Endometrium (tissue), 2 donors: ENCODE measurements around the gene CEP85L.

Experiments
- FAIRE-seq: peaks from 2 replicates; lab custom pipeline; 2012; peaks lifted over from hg19 to GRCh38; lab: Jason Lieb, UNC
- donor health status: control.
- donor health status: control.

CEP85L gene

DNA sequence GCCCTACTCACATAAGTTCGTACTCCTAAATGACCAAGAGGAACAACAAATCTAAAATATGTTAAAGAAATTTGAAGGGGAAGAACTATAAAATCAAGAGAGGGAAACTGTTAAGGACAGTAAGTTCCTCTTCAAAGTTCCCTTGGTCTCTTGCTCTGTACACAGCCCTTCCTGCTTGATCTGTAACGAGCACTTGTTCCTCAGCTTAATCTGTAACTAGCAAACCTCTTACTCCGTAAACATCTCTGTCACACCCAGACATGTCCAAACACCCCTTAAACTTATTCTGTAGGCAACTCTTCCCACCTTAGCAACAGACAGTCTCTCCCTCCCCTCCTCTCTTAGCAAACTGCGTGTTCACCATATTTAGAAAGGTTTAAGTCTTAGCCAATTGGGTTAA is 73.4 kb downstream of the CEP85L start:
- no peak for FAIRE-seq

GRCh38 chr6:118574051-118574865 is 77.1 kb downstream of the CEP85L start:
- no peak for FAIRE-seq

- no peak for FAIRE-seq
These were observed 80.3 kb downstream of the CEP85L start for GRCh38 chr6:118571121-118571520.

- FAIRE-seq, result peak; percentile 76
These were observed 81.9 kb downstream of the CEP85L start for GRCh38 chr6:118569498-118569897.

GRCh38 chr6:118567974-118568373 is 83.4 kb downstream of the CEP85L start:
- FAIRE-seq, result no peak

DNA sequence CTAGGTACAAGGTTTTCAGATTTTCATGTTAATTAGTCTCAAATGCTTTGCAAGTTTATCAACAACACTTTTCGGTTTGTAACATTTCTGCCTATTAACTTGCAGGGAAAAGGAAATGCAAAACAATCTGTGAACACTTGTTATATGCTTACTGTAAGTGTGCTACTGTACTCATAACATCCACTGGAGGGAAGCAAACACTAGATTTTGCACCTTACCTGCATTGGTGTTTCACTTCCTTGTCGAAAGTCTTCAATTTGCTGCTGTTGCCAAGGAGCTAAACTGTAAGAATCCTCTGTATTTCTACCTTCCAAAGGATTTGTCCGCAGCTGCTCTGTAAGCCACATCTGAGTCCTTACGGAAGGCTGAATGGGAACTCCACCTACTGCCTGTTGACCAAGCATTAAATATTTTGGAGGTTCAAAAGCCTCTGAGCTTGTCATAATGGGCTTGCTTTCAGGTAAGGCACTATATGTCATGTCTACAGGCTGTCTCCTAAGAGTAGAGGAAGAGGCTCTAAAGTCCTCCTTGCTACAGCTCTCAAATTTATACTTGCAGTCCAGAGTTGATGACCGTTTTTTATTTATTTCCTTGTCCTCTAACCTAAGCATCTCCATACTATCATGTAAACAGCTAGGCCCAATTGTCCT is 86.0 kb downstream of the CEP85L start:
- FAIRE-seq, result peak; percentile 48

DNA sequence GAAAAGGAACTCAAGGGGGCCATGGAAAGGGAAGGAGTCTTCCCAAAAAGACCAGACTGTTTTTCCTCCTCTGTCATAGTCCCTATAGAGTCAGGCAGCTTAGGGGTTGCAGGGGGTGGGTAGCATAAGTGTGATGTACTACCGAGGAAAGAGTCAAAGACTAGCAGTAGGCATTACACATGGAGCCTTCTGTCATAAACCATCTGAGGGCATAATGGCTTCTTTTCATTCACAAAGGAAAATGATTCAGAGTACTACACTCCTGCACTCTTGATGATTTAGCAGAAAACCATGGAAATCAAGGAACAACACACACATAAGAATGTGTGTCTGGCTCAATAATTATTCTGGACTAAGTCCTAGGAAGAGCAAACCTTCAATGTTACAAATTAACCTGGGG is 88.4 kb downstream of the CEP85L start:
- no peak for FAIRE-seq

DNA sequence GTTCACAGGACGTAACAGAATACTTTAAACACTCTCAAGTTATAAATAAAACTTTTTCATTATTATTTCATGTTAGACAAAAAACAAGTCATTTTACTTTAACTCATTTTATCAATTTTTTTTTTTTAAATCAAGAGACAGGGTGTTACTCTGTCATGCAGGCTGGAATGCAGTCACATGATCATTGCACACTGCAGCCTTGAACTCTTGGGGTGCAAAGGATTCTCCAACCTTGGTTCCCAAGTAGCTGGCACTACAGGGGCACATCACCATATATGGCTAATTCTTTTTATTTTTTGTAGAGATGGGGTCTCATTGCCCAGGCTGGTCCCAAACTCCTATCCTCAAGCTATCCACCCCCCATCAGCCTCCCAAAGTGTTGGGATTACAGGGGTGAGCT is 89.1 kb downstream of the CEP85L start:
- no peak for FAIRE-seq

DNA sequence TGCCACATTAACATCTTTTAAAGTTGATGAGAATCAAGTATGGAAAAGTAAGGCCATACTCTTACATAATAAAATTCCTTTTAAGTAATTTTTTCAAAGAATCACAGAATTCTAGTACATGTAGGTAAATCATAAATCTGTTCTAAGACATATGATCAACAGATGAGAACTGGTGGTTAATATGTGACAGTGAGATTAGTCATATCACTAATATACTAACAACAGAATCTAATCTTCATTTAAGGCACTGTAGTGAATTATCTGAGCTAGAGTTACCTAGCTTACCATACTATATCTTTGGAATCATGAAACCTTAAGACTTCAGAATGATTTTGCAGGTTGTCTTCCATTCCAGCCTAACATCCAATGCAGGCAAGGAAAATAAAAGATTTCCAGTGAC is 91.7 kb downstream of the CEP85L start:
- FAIRE-seq, result no peak

- FAIRE-seq, result no peak
These were observed 92.8 kb downstream of the CEP85L start for GRCh38 chr6:118558464-118559217.

DNA sequence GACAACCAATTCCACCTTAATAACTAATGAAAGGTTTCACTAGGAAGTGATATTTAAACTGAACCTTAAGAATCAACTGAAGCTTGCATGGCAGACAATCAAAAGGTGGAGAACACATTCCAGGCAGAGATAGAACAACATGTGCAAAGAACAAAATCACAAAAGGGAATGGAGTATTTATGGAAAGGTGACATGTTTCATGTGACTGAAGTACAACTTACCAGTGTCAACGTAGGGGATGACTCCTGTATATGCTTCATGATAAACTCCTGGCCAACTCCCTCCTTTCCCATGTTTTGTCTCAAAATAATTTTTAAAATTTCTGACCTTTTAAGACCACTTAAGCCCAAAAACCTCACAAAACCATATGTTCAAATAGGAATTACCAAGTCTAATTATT is 96.7 kb downstream of the CEP85L start:
- no peak for FAIRE-seq

GRCh38 chr6:118553132-118553531 is 98.3 kb downstream of the CEP85L start:
- no peak for FAIRE-seq

- FAIRE-seq, result peak; percentile 84
These were observed 100.0 kb downstream of the CEP85L start for GRCh38 chr6:118551063-118552053.

- no peak for FAIRE-seq
These were observed 102.8 kb downstream of the CEP85L start for GRCh38 chr6:118548613-118549012.

- FAIRE-seq, result no peak
These were observed 103.3 kb downstream of the CEP85L start, which contains the start of gene PLN for GRCh38 chr6:118548136-118548535. PLN (plus strand) TSS chr6:118548296; CDS start chr6:118558922, 10,626 bp downstream.

- FAIRE-seq, result no peak
These were observed 104.5 kb downstream of the CEP85L start for GRCh38 chr6:118546880-118547218.

DNA sequence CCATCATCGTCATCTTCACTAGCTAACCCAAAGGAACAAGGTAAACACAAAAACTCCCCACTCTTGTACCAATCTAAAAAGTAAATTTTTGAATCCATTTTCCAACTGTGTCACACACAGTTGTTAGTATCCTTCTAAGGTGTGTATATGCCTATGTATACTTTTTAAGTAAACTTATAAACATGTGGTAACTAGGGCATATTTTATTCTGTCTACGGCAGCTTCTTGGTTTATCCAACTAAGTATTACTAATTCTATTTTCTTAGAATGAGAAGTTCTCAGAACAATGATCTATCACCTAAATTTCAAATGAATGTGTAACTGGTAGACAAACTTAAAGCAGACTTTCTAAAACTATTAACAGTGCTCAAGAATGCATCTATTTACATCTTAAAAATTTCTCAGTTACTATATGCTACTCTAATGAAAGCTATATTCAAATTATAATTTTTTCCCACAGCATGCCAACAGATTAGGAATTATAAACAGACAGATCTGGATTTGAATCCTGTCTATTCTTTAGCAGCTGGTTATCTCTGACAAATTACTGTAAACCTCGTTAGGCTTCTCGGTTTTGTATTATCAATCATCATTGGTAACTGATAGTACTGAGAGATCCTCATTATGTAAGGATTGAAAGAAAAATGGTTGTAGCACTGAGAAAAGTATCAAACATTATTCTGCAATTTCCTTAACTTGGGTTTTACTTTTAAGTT is 105.1 kb downstream of the CEP85L start:
- no peak for FAIRE-seq

DNA sequence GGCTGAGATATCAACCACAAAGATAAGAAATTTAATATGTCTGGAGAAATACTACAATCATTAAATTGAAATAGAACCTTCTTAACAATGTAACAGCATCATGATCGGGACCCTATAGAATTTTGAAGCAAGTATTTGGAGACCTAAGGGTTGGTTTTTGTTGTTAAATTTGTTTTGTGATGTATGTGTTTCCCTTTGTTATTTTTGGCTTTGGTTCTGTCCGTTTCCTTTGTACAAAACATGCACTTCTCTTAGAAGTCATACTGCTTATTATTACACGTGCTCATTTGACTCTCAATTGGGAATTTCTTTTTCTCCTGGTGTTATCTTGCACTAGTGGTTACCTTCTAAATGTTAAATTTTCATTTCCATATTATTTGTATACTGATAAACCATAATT is 107.3 kb downstream of the CEP85L start:
- no peak for FAIRE-seq

- peak; percentile 51 for FAIRE-seq
These were observed 109.0 kb downstream of the CEP85L start for GRCh38 chr6:118542184-118542952.

- peak; percentile 65 for FAIRE-seq
These were observed 113.8 kb downstream of the CEP85L start for GRCh38 chr6:118537574-118537973.
